MM.1S (cell line): Measurements from ENCODE around the gene CPNE7.

Experiments used
- CTCF ChIP-seq: fragments of 300-600 bp; sonication (generic); IDR thresholded peaks from 2 replicates; pipeline ENCODE4 v1.5.1; 2016; ENCODE audit warnings: antibody characterized with exemption, low read length, mixed read lengths
- EZH2phosphoT487 ChIP-seq: fragments of 300-600 bp; sonication (generic); IDR thresholded peaks from 2 replicates; pipeline ENCODE4 v1.6.1; 2018; ENCODE audit warnings: antibody characterized with exemption, low read length

GRCh38 chr16:89564476-89565255 lies 10.9 kb upstream of the CPNE7 start:
- TF ChIP-seq CTCF: no peak
- TF ChIP-seq EZH2phosphoT487: no peak
